H9 (cell line): ENCODE results near the gene RALBP1. TPM values are rescaled to one million over a fixed set of nuclear protein-coding genes. Genes with fewer than 3 reads are reported as not detected.

Source experiments
- DNase-seq: peaks from one replicate; pipeline ENCODE4 v3.0.0-alpha.2; 2017
- H2AFZ ChIP-seq: one replicate; pipeline ENCODE4 v1.6.1; 2013; ENCODE audit warnings: mild to moderate bottlenecking, low read length, control low read depth, moderate library complexity
- H2AK5ac ChIP-seq: 2 replicates; pipeline ENCODE4 v1.6.1; 2013; ENCODE audit warnings: low read length, control low read depth, mixed read lengths; ENCODE audit not compliant: insufficient read length
- H2BK120ac ChIP-seq: one replicate; pipeline ENCODE4 v1.6.1; 2013; ENCODE audit warnings: low read depth, mild to moderate bottlenecking, low read length, control low read depth, inconsistent platforms; ENCODE audit not compliant: poor library complexity, severe bottlenecking
- H2BK12ac ChIP-seq: 2 replicates; pipeline ENCODE4 v1.6.1; 2013; ENCODE audit warnings: low read length, control low read depth, mixed read lengths, low read depth; ENCODE audit not compliant: insufficient read length
- H2BK15ac ChIP-seq: 2 replicates; pipeline ENCODE4 v1.6.1; 2013; ENCODE audit warnings: low read depth, low read length, control low read depth
- H2BK20ac ChIP-seq: one replicate; pipeline ENCODE4 v1.6.1; 2013; ENCODE audit warnings: low read depth, mild to moderate bottlenecking, low read length, control low read depth, inconsistent platforms; ENCODE audit not compliant: poor library complexity, severe bottlenecking
- H2BK5ac ChIP-seq: 2 replicates; pipeline ENCODE4 v1.6.1; 2013; ENCODE audit warnings: low read length, control low read depth, mixed read lengths; ENCODE audit not compliant: insufficient read length
- H3K14ac ChIP-seq: 2 replicates; pipeline ENCODE4 v1.6.1; 2013; ENCODE audit warnings: low read length, control low read depth; ENCODE audit not compliant: insufficient read depth
- H3K18ac ChIP-seq: 2 replicates; pipeline ENCODE4 v1.6.1; 2013; ENCODE audit warnings: low read depth, mild to moderate bottlenecking, mixed read lengths, low read length, control low read depth; ENCODE audit not compliant: insufficient read length
- H3K23ac ChIP-seq: 2 replicates; pipeline ENCODE4 v1.6.1; 2013; ENCODE audit warnings: low read length, control low read depth, mixed read lengths, low read depth; ENCODE audit not compliant: insufficient read length
- H3K23me2 ChIP-seq: 2 replicates; pipeline ENCODE4 v1.6.1; 2013; ENCODE audit warnings: low read depth, mild to moderate bottlenecking, mixed read lengths, low read length, control low read depth; ENCODE audit not compliant: insufficient read length, poor library complexity, severe bottlenecking
- H3K27ac ChIP-seq: 2 replicates; pipeline ENCODE4 v1.5.1; 2013; ENCODE audit warnings: low read length, control low read depth, mixed read lengths, low read depth; ENCODE audit not compliant: insufficient read length
- H3K27me3 ChIP-seq: 2 replicates; pipeline ENCODE4 v1.6.1; 2013; ENCODE audit warnings: low read length, control low read depth, inconsistent platforms; ENCODE audit not compliant: insufficient read depth
- H3K4ac ChIP-seq: 2 replicates; pipeline ENCODE4 v1.6.1; 2013; ENCODE audit warnings: low read depth, mild to moderate bottlenecking, control low read depth, inconsistent platforms, low read length, moderate library complexity
- H3K4me1 ChIP-seq: 2 replicates; pipeline ENCODE4 v1.6.1; 2013; ENCODE audit warnings: low read length, control low read depth, inconsistent platforms; ENCODE audit not compliant: insufficient read depth
- H3K4me2 ChIP-seq: 2 replicates; pipeline ENCODE4 v1.6.1; 2013; ENCODE audit warnings: low read length, control low read depth, mixed read lengths; ENCODE audit not compliant: insufficient read length, insufficient read depth
- H3K56ac ChIP-seq: 2 replicates; pipeline ENCODE4 v1.6.1; 2013; ENCODE audit warnings: low read depth, mild to moderate bottlenecking, mixed read lengths, low read length, control low read depth; ENCODE audit not compliant: insufficient read length
- H3K79me1 ChIP-seq: 2 replicates; pipeline ENCODE4 v1.6.1; 2013; ENCODE audit warnings: low read depth, mild to moderate bottlenecking, moderate library complexity, low read length, control low read depth, inconsistent platforms; ENCODE audit not compliant: insufficient read depth, poor library complexity, severe bottlenecking
- H3K79me2 ChIP-seq: 2 replicates; pipeline ENCODE4 v1.6.1; 2013; ENCODE audit warnings: low read length, control low read depth, inconsistent platforms; ENCODE audit not compliant: insufficient read depth
- H3K9ac ChIP-seq: 2 replicates; pipeline ENCODE4 v1.6.1; 2013; ENCODE audit warnings: low read length, control low read depth, mixed read lengths; ENCODE audit not compliant: insufficient read length; ENCODE audit errors: extremely low read depth
- H3K9me3 ChIP-seq: one replicate; pipeline ENCODE4 v1.6.1; 2013; ENCODE audit warnings: low read depth, low read length, inconsistent platforms; ENCODE audit not compliant: control insufficient read depth
- H3T11ph ChIP-seq: one replicate; pipeline ENCODE4 v1.6.1; 2013; ENCODE audit warnings: mild to moderate bottlenecking, low read length, control low read depth, inconsistent platforms
- H4K20me1 ChIP-seq: one replicate; pipeline ENCODE4 v1.6.1; 2013; ENCODE audit not compliant: control insufficient read depth, insufficient read length, insufficient read depth
- H4K5ac ChIP-seq: 2 replicates; pipeline ENCODE4 v1.6.1; 2013; ENCODE audit warnings: low read depth, mild to moderate bottlenecking, mixed read lengths, low read length, control low read depth; ENCODE audit not compliant: insufficient read length
- H4K8ac ChIP-seq: replicated peaks from 2 replicates; pipeline ENCODE4 v1.6.1; 2013; ENCODE audit warnings: low read length, control low read depth, mixed read lengths, low read depth; ENCODE audit not compliant: insufficient read length
- H4K91ac ChIP-seq: 2 replicates; pipeline ENCODE4 v1.6.1; 2013; ENCODE audit warnings: low read depth, mild to moderate bottlenecking, moderate library complexity, mixed read lengths, low read length, control low read depth; ENCODE audit not compliant: insufficient read length
- H3K27ac Mint-ChIP-seq, 3 experiments: 2 replicates in 2 of 3; 3 replicates in 1 of 3; pipeline ENCODE4 v1.8.0; 2020 to 2021; ENCODE audit warnings: mixed read lengths in 3 of 3, mild to moderate bottlenecking in 1 of 3, moderate library complexity in 1 of 3
- H3K27me3 Mint-ChIP-seq: 2 replicates; pipeline ENCODE4 v1.8.0; 2021; ENCODE audit warnings: low read depth, mild to moderate bottlenecking, moderate library complexity, mixed read lengths
- H3K36me3 Mint-ChIP-seq, 3 experiments: 2 replicates in 2 of 3; 3 replicates in 1 of 3; pipeline ENCODE4 v1.8.0; 2020 to 2021; ENCODE audit warnings: low read depth in 3 of 3, mixed read lengths in 3 of 3; ENCODE audit not compliant: insufficient read depth in 1 of 3
- H3K4me1 Mint-ChIP-seq, 2 experiments: 2 replicates each; pipeline ENCODE4 v1.8.0; 2020; ENCODE audit warnings: mixed read lengths in 2 of 2
- H3K4me3 Mint-ChIP-seq, 2 experiments: 2 replicates in 1 of 2; 3 replicates in 1 of 2; pipeline ENCODE4 v1.8.0; 2020 to 2021; ENCODE audit warnings: mild to moderate bottlenecking in 2 of 2, mixed read lengths in 2 of 2, moderate library complexity in 1 of 2
- H3K9me3 Mint-ChIP-seq, 2 experiments: 2 replicates in 1 of 2; 3 replicates in 1 of 2; pipeline ENCODE4 v1.8.0; 2020; ENCODE audit warnings: mild to moderate bottlenecking in 2 of 2, mixed read lengths in 2 of 2, moderate library complexity in 1 of 2
- WGBS: extraction: QIAGEN DNeasy Blood & Tissue Kit; methylation state at CpG from one replicate; pipeline ENCODE4 v1.1.7; 2013; ENCODE audit warnings: missing lambda C conversion rate, low lambda C conversion rate, mixed read lengths; ENCODE audit not compliant: insufficient read length; ENCODE audit errors: extremely low coverage; 5-methylcytosine and 5-hydroxymethylcytosine counted together
- total RNA-seq: library from RNA; stranded (reverse); gene quantifications from 2 replicates; pipeline ENCODE4 v1.2.1, GENCODE V29; 2021
- TF ChIP-seq, protein P1 (sequence below): fragments of 200-600 bp; sonication (generic); conservative IDR thresholded peaks from 3 replicates; pipeline ENCODE4 v1.8.0; 2021; ENCODE audit warnings: antibody characterized with exemption, mild to moderate bottlenecking

RALBP1 gene
- total RNA-seq, 1 experiment from 2014 or later: 51.0 TPM

DNA sequence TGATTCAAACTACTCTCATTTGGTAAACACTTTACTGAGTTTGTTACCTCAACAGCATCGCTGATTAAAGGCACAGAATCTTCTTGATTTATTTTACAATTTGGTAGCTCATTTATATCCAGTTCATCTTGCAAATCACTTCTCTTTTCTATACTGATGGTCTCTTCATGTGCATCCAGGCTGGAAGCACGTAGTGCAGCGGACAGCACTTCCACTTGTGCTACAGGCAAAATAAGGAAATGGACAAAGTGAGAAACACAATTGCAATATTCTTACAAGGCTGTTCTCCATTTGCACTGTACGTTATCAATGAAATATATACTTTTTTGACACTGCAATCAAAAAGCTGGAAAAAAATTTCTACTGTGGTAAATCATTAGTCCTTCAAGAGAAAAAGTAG is 88.0 kb downstream of the RALBP1 start:
- Histone ChIP-seq H4K5ac (no peak overlapping the region), H3K4me2 (no peak overlapping the region), H3K27me3 (no peaks in the 10 kb centered on the region), H3K27ac (no peak overlapping the region), H3K79me1 (no peaks in the 10 kb centered on the region), H3K18ac (no peak overlapping the region), H2BK120ac (no peak overlapping the region), H2BK12ac (no peak overlapping the region), H2AFZ (no peak overlapping the region), H3K56ac (no peak overlapping the region), H3K9ac (no peak overlapping the region), H4K91ac (no peak overlapping the region), H3K14ac (no peak overlapping the region), H3K23me2 (no peaks in the 10 kb centered on the region), H3K4ac (no peak overlapping the region), H2BK20ac (no peak overlapping the region), H2AK5ac (no peak overlapping the region), H4K8ac (no peak overlapping the region), H3K23ac (no peak overlapping the region), H3K4me1 (no peaks in the 10 kb centered on the region), H2BK15ac (no peak overlapping the region), H3K79me2 (no peaks in the 10 kb centered on the region), H4K20me1 (no peaks in the 10 kb centered on the region), H3T11ph (no peak overlapping the region), H3K9me3 (no peaks in the 10 kb centered on the region), H2BK5ac (no peak overlapping the region)
- no peaks in the 10 kb centered on the region for H3K9me3 Mint-ChIP-seq
- no peaks in the 10 kb centered on the region for H3K4me1 Mint-ChIP-seq
- no CpG with 5 or more reads among the region's 4 CpGs for WGBS
- H3K36me3 Mint-ChIP-seq: peaks cover 18 to 55% (median 53%) of the 10 kb centered on the region in 3 experiments; a peak in 6 of 7 replicates
- TF ChIP-seq, protein P1, sequence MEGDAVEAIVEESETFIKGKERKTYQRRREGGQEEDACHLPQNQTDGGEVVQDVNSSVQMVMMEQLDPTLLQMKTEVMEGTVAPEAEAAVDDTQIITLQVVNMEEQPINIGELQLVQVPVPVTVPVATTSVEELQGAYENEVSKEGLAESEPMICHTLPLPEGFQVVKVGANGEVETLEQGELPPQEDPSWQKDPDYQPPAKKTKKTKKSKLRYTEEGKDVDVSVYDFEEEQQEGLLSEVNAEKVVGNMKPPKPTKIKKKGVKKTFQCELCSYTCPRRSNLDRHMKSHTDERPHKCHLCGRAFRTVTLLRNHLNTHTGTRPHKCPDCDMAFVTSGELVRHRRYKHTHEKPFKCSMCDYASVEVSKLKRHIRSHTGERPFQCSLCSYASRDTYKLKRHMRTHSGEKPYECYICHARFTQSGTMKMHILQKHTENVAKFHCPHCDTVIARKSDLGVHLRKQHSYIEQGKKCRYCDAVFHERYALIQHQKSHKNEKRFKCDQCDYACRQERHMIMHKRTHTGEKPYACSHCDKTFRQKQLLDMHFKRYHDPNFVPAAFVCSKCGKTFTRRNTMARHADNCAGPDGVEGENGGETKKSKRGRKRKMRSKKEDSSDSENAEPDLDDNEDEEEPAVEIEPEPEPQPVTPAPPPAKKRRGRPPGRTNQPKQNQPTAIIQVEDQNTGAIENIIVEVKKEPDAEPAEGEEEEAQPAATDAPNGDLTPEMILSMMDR: no peak
- DNase-seq: no peak
- no peak overlapping the region for H3K4me3 Mint-ChIP-seq
- no peaks in the 10 kb centered on the region for H3K27me3 Mint-ChIP-seq
- H3K27ac Mint-ChIP-seq: no peak overlapping the region
